Right lung (tissue), 5 donors: ENCODE data around the gene PPFIBP1. TPM values are rescaled to one million over a fixed set of nuclear protein-coding genes. Genes with fewer than 3 reads are reported as not detected.
A peak's percentile ranks its signal among the peaks of the same experiment; 100 is the strongest.
"Not testable (repeated sequence)": the region's sequence is repeated elsewhere in the genome, so short reads cannot be mapped to it uniquely, and the experiment has no call there.

ENCODE experiments used
- DNase-seq, 2 donors: peaks; one replicate each; pipeline ENCODE4 v3.0.0-alpha.2; 2013
- polyA plus RNA-seq, 5 donors: library from polyadenylated mRNA; unstranded; fragments of 120-200 nt; gene quantifications; one replicate each; pipeline versions ENCODE4 v1.2.1 to v1.2.3, GENCODE V29; 2013; ENCODE audit warnings: inconsistent platforms in 1 of 5, low replicate concordance in 1 of 5; ENCODE audit not compliant: insufficient read length in 5 of 5, insufficient read depth in 1 of 5

PPFIBP1 gene
- polyA plus RNA-seq, 5 donors = 51.4 to 120 (median 96.6) TPM

DNA sequence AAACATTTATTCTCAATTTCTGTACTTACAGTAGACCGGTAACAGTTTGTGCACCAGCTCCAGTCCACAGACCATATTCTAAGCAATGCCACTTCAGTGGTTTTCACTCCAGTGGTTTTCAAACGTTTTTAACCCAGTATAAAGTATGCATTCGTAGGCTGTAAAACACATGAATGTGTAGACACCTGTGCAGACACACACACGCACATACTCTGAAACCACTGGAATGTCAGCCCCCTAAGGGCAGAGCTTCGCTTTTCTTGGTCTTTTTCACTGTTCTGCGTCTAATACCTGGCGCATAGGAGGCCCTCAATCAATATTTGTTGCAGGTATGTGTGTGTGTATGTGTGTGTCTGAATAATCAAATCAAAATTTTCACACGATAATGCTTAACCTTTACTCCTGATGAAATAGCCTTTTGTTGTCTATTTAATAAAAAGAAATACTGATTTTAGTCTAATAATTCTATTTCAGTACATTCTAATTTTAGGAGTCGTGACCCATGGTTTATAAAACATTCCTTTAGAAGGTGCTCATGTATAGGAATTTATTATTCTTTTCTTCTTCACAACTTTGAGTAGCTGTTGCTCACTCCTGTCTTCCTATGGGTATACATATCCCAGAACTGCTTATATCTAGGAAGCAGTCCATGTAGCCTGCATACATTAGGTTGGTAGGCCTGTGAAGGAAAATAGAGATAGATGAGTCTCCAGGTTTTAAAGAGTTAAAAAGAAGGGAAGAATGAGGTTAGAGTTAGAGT lies 98.6 kb downstream of the PPFIBP1 start:
- no peak for DNase-seq

DNA sequence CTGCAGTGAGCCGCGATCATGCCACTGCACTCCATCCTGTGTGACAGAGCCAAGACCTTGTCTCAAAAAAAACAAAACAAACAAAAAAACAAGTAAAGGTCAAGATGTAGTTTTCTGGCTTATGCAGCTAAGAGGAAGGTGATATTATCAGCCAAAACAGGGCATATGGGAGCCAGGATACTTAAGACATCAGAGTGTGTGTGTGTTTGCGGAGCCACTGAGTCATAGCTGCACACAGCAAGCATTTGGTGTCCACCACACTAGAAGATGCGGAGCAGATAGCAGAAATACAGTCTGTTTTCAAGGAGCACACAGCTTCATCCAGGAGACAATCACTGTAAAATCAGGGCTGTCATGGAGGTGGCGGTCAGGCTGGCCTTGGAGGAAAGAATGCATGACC lies 99.6 kb downstream of the PPFIBP1 start:
- no peak for DNase-seq

DNA sequence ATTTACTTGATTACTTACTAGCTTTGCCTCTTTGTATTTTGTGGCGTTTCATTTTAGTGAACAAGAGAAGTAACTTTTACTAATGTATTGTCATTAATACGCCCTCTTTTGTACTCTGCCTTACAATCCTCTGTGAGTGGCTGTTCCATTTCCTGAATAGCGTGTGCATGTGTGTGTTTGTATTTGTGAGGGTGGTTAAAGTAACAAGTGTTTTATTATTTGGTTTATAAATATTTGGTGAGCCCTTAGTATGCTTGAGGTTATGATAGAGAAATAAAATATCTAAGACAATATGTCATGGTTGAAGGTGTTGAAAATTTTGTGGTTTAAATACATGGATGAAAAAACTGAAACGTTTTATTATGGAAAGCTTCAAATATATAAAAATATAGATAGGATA lies 100.6 kb downstream of the PPFIBP1 start:
- no peak for DNase-seq

DNA sequence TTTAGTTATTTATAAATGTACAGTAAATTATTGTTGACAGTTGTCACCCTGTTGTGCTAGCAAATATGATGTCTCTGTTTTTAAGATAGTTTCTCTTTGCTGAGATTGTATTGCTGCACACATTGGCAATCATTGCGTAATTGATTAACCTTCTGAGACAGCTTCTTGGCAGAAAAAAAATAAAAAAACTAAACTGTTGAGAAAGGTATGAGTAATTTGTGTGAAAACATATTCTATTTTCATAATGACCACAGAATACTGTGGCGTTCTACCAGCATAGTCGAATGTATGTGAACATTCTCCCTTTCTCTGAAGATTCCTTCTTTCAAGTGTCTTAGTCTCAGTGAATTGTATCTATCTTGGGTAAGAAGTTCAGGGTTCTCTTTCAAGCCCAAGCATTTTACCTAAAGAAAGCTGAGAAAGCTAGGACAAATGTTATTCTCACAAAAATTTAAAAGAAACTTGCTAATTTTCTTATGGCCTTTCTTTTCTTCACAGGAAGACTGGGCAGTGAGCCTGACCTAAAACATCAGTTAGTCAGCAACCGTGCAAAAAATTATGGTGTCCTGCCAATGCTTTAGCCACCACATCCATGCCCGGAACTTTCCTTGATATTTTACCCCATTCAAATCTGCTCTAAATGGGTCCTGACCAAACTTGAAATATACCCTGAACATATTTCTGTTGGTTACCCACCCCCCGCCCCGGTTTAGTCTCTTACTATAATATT lies 103.3 kb downstream of the PPFIBP1 start:
- no peak for DNase-seq

DNA sequence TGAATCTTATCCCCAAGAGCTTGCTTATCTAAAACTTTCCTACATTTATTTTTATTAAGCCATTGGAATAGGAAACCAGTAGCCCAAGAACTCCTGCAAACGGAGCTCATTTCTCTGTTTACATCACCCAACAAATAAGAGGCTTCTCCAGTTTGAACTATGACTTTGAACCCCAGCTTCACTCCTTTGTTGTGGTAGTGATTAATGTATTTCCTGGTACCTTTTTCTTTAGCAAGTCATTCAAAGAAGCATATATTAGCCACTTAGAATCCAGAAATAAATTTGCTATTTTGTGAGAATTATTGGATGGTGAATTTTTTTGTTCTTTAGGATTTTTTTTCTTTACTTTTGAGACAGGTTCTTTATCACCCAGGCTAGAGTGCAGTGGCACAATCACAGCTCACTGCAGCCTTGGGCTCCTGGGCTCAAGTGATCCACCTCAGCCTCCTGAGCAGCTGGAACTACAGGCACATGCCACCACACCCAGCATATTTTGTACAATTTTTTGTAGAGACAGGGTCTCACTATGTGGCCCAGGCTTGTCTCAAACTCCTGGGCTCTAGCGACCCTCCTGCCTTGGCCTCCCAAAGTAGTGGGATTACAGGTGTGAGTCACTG lies 104.0 kb downstream of the PPFIBP1 start:
- DNase-seq = not testable (repeated sequence)

DNA sequence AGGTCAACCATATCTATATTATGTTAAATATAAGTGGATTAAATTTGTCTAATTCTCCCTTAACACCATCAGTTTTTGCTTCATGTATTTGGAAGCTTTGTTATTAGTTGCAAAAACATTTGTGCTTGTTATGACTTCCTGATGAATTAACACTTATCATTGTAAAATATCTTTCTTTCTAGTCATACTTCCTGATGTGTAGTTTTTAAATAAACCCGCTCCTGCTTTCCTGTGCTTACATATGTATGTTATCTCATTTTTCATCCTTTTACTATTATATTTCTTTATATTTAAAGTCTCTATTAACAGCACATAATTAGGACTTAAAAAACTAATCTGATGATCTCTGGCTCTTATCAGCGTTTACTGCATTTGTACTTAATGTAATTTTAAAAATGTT lies 106.2 kb downstream of the PPFIBP1 start:
- not testable (repeated sequence) for DNase-seq

DNA sequence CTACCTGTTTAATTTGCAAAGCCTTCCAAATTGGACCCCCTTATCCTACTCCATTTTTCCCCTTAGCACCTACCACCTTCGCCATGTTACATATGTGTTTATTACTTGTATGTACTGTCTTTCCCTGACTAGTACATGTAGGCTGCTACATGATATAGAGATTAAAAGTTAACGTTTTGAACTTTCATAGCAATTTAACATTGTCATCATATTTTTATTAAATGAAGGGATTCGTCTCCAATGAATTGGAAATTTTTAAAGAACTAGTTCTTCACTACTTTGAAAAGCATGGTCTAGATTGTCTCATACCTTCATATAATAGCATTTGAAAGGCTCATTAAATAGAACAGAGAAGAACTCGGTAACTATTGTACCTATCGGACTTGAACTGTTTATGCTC lies 107.4 kb downstream of the PPFIBP1 start:
- DNase-seq = no peak

DNA sequence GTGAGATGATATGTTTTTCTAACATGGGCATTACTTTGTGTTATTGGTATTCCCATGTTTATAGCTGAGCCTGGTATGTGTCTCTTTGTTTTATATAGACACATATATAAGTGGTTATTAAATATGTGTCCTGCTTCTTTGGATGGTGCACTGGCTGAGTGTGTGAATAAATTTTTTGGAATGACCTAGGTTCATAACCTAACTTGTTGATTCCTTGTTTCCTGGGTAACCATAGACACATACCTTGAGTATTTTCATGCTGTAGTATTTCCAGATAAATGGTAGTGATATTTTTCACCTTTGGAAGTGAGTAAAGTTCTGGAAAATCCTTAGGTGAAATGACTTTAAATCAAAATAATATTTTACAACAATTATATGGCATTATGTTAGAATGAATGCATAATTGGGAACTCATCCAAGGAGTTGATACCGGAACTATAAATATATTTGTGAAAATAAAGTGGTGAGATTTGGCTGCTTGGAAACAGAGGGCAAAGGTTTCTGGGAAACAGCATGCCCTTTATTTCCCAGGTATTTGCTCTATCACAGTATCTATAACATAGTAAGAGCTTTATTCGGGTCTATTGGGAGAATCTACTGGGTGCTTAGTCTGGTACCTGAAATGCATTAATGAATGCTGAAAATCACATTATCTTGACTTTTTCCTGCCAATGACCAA lies 107.9 kb downstream of the PPFIBP1 start:
- no peak for DNase-seq

DNA sequence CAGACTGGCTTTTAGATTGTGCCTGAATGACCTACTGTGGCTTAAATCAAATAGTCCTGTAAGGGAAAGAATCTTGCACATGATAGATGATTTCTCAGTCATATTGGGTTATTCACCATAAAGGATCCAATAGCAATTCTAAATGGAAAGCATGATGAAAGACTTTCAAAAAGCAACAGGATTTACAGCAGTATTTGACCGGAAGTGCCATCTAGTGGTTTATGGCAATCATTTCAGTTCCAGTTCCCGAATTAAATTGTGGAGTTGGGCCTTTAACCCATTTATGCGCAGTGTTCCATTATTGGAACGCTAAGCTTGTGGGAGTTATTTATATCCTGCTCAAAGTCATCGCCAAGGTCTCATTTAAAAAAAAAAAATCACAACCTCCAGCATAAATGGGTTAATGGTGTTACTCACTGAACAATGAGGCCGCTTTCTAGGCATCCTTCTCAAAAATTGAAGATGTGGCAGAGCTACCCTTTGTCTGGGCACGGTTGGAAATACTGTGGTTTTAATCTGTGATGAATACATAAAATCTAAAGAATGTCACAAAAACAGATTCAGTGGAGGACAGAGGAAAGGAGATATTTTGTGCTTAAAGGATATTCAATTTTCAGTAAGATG lies 111.5 kb downstream of the PPFIBP1 start:
- peak in 1 of 2 donors; percentile 32 for DNase-seq

DNA sequence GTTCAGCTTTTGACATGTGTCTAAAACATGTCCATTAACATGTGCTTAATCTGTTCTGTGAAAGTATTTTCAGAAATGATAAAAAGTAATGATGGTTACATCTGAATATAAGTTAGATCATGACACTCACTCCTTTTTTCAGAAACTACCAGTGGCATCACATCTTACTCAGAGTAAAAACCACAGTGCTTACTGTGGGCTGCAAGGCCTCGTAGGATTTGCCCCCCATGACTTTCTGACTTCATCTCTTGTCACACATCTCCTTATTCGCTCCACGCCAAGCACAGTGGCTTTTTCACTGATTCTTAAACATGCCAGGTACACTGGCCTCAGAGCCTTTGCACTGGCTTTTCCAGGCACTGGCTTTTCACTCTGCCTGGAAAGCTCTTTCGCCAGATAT lies 112.6 kb downstream of the PPFIBP1 start:
- not testable (repeated sequence) for DNase-seq

DNA sequence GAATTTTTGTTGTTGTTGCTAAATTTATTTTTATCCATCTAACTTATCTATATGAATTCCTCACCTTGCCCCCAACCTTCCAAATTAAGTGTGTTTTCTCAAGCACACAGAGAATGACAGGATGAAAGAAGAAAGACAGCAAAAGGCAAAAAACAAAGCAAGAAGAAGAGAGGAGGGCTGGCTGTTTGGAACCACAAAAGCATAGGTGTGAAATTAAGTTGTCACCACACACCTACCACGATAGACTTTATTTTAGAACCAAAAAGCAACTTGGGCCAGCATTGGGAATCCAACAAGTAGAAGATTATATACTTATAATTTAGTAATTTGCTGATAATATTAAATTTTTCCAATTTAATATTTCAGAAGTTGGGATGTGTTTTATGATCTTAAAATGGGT lies 113.5 kb downstream of the PPFIBP1 start:
- no peak for DNase-seq

DNA sequence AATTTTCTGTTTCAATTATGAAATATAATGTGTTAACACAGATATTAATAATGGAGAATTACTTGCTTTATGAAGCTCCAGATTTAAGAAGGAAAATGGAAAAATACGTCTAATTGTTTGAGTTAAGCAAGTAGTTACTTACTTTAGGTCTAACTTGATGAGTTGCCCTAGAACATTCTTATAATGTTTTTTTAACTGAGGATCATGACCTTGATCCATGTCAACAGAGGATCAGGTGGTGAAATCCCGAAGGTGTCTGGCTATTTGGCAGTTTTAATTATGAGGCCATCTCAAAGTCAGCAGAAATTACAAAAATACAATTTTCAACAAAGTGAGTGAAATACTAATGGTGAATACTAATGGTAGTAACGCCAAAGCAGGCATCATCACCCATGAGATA lies 115.3 kb downstream of the PPFIBP1 start:
- DNase-seq = no peak

DNA sequence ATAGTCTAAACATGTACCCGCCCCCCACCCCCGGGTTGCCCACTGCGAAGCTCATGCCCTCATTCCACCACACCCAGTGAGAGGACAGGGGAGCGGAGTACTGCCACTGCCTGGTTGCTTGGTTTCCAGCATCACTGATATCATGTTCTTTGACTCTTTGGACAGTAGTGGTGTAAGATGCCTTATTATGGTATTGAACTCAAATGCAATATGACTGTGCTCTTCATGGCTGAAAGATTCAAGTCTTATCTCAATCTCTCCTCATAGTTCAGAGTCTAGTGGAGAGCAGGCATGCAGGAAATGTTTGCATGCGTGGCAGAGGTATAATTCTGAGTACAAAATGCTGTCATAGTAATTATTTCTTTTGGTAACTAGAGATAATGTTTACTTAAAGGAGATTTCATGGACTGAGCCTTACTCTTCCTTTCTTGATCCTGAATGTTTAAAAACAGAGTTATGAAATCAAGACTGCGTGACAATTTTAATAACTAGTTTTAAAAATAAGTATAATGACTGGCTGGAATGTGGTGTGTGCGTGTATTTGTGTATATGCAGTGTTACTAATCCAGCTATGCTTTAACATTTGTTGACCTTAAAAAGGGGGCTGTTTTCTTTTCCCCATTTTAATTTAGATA lies 116.7 kb downstream of the PPFIBP1 start:
- not testable (repeated sequence) for DNase-seq

DNA sequence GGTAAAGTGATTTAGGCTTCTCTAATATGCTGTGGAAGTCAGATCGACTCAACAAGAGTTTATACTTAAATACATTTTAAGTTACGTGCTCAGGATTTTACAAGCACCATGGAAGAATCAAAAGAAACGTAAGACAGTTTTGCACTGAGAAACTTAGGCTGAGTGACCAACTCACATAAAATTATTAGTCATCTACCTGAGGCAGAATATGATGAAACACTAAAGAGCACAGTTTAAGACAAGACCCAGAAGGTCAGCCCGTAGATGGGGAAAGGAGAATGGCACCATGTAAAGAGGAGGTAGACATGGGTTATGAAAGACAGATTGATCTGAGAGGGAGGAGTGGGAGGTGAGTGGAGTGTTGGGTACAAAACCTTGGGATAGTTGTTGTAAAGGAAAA lies 118.4 kb downstream of the PPFIBP1 start:
- DNase-seq = not testable (repeated sequence)

DNA sequence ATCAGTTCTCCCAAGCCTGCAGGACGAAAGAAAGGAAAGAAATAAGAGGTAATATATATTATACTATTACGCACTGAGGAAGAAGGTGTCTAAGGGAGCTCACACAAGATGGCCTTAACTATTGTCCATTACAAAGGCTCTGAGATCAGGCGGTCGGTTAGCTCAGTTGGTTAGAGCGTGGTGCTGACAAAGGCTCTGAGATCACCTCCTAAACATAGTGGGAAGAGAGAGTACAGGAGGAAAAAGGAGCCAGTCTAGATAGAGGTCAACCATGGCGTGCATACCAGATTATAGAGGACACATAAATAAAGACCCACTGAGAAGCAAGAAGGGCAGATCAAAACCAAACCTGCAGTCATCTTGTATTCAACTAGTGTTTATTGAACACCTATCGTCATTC lies 118.9 kb downstream of the PPFIBP1 start:
- DNase-seq = not testable (repeated sequence)

DNA sequence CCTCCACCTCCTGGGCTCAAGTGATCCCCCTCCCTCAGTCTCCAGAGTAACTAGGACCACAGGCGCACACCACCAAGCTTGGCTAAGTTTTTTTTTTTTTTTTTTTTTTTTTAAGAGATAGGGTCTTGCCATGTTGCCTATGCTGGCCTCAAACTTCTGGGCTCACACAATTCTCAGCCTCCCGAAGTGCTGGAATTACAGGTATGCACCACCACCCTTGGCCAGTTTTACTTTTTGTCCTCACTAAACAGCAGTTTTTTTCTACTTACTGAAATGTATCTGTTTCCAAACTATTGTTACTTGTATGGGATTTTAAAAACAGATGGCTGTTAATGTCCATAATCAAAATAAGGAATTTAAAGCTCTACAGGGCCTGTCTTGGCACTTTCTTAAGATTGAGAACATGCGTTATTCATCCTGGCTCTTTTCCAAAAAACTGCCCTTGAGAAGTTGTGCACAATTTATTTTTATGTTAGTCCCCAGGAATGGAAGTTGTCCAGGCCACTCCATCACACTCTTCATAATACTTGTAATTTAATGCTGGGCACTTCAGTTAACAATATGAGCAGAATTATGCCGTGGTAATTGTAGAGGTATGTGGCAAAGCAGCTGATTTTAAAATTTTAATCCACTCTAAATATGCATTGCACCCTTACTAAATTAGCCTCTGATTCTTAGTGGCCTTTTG lies 120.3 kb downstream of the PPFIBP1 start:
- peak; percentile 66 to 75 for DNase-seq

DNA sequence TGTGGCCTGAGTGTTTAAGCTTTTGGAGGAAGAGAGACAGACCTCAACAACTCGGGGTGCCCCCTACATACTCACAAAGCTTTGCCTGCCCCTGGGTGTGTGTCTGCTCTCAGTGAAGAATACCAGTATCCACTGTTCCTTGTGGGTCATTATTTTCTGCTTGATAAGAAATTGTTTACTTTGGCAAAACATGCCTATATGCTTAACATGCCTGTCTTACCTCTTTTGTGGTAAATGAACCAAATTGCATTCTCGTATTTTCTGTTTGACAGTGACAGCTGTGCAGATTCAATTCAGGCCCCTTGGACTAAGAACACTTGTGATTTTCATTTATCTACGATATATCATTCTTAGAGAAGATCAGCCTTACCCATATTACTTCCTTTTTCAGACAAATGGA lies 121.7 kb downstream of the PPFIBP1 start:
- no peak for DNase-seq

DNA sequence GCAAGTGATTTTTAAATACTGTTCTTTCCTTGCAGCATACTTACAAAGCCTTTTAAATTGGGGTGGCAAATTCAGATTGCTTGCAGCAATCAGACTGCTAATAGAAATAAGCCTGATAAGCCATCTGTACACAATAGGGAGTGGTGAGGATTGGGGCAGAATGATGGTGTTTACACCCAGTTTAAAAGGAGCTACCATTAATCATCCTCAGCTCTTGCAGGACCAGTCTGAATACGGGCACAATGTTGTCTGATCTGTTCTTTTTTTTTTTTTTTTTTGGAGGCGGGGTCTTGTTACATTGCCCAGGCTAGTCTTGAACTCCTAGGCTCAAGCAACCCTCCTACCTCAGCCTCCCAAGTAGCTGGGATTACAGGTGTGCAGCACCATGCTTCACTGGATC lies 122.1 kb downstream of the PPFIBP1 start:
- no peak for DNase-seq

DNA sequence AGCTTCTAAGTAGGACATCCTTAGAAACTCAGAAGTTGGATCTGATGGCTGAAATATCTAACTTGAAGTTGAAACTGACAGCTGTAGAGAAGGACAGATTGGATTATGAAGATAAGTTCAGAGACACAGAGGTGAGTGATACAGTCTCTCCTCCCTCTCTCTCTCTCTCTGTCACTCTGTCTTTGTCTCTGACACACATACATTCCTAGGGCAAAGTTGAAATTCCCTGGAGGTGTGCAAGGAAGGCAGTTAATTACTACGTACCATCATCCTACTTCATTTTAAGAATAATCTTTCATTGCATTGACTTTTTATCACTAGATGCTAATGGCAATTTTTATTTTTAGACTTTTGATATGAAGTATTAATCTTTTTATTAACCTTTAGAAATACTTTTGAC lies 126.0 kb downstream of the PPFIBP1 start:
- DNase-seq = no peak

DNA sequence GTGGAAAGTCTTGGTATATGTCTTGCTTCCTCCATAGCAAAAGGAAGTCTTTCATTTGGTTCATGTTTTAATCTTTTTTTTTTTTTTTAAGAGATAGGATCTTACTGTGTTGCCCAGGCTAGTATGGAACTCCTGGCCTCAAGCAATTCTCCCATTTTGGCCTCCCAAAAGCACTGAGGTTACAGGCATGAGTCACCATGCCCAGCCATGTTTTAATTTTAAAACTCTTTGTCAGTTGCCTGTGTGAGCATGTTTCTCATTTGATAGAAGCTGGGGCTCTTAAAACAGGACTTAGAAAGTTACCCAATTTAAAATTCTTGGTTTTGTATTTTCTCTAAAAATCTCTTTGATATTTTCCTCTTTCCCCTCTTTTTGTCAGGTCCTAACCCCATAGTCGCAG lies 127.2 kb downstream of the PPFIBP1 start:
- DNase-seq = no peak
